Endothelial cell of umbilical vein (primary cell): ENCODE results near the gene NTRK2. TPM values are rescaled to one million over a fixed set of nuclear protein-coding genes. Genes with fewer than 3 reads are reported as not detected.

Experiments
- BruUV-seq: library from RNA; stranded (reverse); fragments of 400-500 nt; replicated peaks from 2 replicates; lab custom pipeline; 2021; lab: Mats Ljungman, UMichigan
- CTCF ChIA-PET: fragments of 300-600, 350-600 bp; sonication (Branson Sonifier 250); formaldehyde crosslinking; loops from one replicate; lab custom pipeline; 2021; ENCODE audit warnings: antibody characterized with exemption, inconsistent platforms; lab: Charles Lee
- POLR2A ChIA-PET: fragments of 300-600, 350-600 bp; sonication (Branson Sonifier 250); formaldehyde crosslinking; loops from one replicate; lab custom pipeline; 2021; ENCODE audit warnings: antibody characterized with exemption, inconsistent platforms; lab: Charles Lee
- DNase-seq: peaks from one replicate; pipeline ENCODE4 v3.0.0-alpha.2; 2011; ENCODE audit warnings: low read depth, low spot score
- FAIRE-seq: peaks from 2 replicates; lab custom pipeline; 2011; peaks lifted over from hg19 to GRCh38; lab: Jason Lieb, UNC
- H2AFZ ChIP-seq: 2 replicates; pipeline ENCODE4 v1.6.0; 2012; ENCODE audit warnings: low read depth, low read length, control low read depth, inconsistent platforms
- H3K27ac ChIP-seq: 2 replicates; pipeline ENCODE4 v1.5.1; 2011; ENCODE audit warnings: low read depth, mild to moderate bottlenecking, control low read depth, low read length, moderate library complexity; ENCODE audit not compliant: insufficient read depth
- H3K27me3 ChIP-seq, 2 experiments: 2 replicates each; pipeline versions ENCODE4 v1.6.0 to v1.6.1; 2011; ENCODE audit warnings: low read length in 2 of 2, mixed read lengths in 1 of 2; ENCODE audit not compliant: control insufficient read depth in 2 of 2, insufficient read depth in 2 of 2
- H3K36me3 ChIP-seq, 2 experiments: 2 replicates in 1 of 2; 3 replicates in 1 of 2; pipeline ENCODE4 v1.5.1; 2011; ENCODE audit warnings: low read length in 2 of 2, mild to moderate bottlenecking in 1 of 2, moderate library complexity in 1 of 2; ENCODE audit not compliant: control insufficient read depth in 2 of 2, insufficient read depth in 2 of 2; ENCODE audit errors: extremely low read depth in 1 of 2
- H3K4me1 ChIP-seq: 3 replicates; pipeline ENCODE4 v1.5.1; 2011; ENCODE audit warnings: mild to moderate bottlenecking, low read length; ENCODE audit not compliant: control insufficient read depth, insufficient read depth; ENCODE audit errors: extremely low read depth
- H3K4me2 ChIP-seq: 2 replicates; pipeline ENCODE4 v1.6.1; 2011; ENCODE audit warnings: low read length, control low read depth, mixed read lengths; ENCODE audit not compliant: insufficient read depth
- H3K4me3 ChIP-seq, 3 experiments: fragments of 200-600 bp in 1 of 3; sonication (generic), shearing (Covaris generic) in 1 of 3; replicated peaks in 1 of 3; 2 replicates each; pipeline ENCODE4 v1.5.1; 2011 to 2016; ENCODE audit warnings: control low read depth in 3 of 3, low read length in 3 of 3, mild to moderate bottlenecking in 2 of 3, inconsistent platforms in 1 of 3, low read depth in 1 of 3, moderate library complexity in 1 of 3; ENCODE audit not compliant: insufficient read depth in 1 of 3
- H3K79me2 ChIP-seq: 2 replicates; pipeline ENCODE4 v1.6.0; 2012; ENCODE audit warnings: low read length, inconsistent platforms; ENCODE audit not compliant: control insufficient read depth, insufficient read depth
- H3K9ac ChIP-seq: replicated peaks from 2 replicates; pipeline ENCODE3; 2011; ENCODE audit warnings: low read length, control low read depth; ENCODE audit not compliant: insufficient read depth; ENCODE audit errors: extremely low read depth
- H3K9me1 ChIP-seq: replicated peaks from 3 replicates; pipeline ENCODE4 v1.6.0; 2011; ENCODE audit warnings: mild to moderate bottlenecking, low read length; ENCODE audit not compliant: control insufficient read depth, insufficient read depth; ENCODE audit errors: extremely low read depth
- H3K9me3 ChIP-seq: replicated peaks from 2 replicates; pipeline ENCODE4 v1.5.1; 2012; ENCODE audit warnings: low read length, inconsistent platforms; ENCODE audit not compliant: control insufficient read depth, insufficient read depth
- H4K20me1 ChIP-seq: replicated peaks from 2 replicates; pipeline ENCODE3; 2011; ENCODE audit warnings: mild to moderate bottlenecking, low read length; ENCODE audit not compliant: control insufficient read depth, insufficient read depth; ENCODE audit errors: extremely low read depth
- CTCF ChIP-seq, 2 donors: IDR thresholded peaks; 1 replicate in 1 of 2; 2 replicates in 1 of 2; pipeline ENCODE4 v1.5.1; 2011; ENCODE audit warnings: low read length in 2 of 2, mild to moderate bottlenecking in 2 of 2, moderate library complexity in 2 of 2, control low read depth in 1 of 2, inconsistent platforms in 1 of 2, low read depth in 1 of 2; ENCODE audit not compliant: insufficient read depth in 1 of 2; ENCODE audit errors: extremely low read depth in 1 of 2
- EZH2 ChIP-seq: IDR thresholded peaks from 2 replicates; pipeline ENCODE4 v1.6.1; 2012; ENCODE audit warnings: borderline replicate concordance, low read depth, mild to moderate bottlenecking, moderate library complexity, low read length, inconsistent platforms; ENCODE audit not compliant: severe bottlenecking
- FOS ChIP-seq: IDR thresholded peaks from 2 replicates; pipeline ENCODE4 v1.6.1; 2011; ENCODE audit warnings: mild to moderate bottlenecking, low read length, moderate library complexity, borderline replicate concordance; ENCODE audit not compliant: insufficient read depth
- GATA2 ChIP-seq: IDR thresholded peaks from 2 replicates; pipeline ENCODE4 v1.7.0; 2011; ENCODE audit warnings: low read depth, mild to moderate bottlenecking, moderate library complexity, mixed read lengths, low read length; ENCODE audit not compliant: insufficient read length, insufficient read depth
- JUN ChIP-seq: IDR thresholded peaks from 2 replicates; pipeline ENCODE4 v1.6.1; 2011; ENCODE audit warnings: borderline replicate concordance, low read depth; ENCODE audit not compliant: insufficient read length, insufficient read depth
- MAX ChIP-seq: IDR thresholded peaks from 2 replicates; pipeline ENCODE4 v1.6.1; 2011; ENCODE audit not compliant: insufficient read depth, insufficient read length
- MYC ChIP-seq: IDR thresholded peaks from one replicate; pipeline ENCODE4 v1.6.1; 2011; ENCODE audit warnings: mild to moderate bottlenecking, low read depth, low read length
- POLR2A ChIP-seq: IDR thresholded peaks from 2 replicates; pipeline ENCODE4 v1.6.1; 2012; ENCODE audit warnings: low read depth, mild to moderate bottlenecking, control low read depth, low read length
- POLR2AphosphoS5 ChIP-seq: IDR thresholded peaks from 2 replicates; pipeline ENCODE4 v1.6.1; 2012; ENCODE audit warnings: low read depth, mild to moderate bottlenecking, control low read depth, low read length, moderate library complexity; ENCODE audit not compliant: insufficient read depth
- dilution Hi-C: fragments of 300-500 bp; cut with MboI; formaldehyde crosslinking; loops from one replicate; pipeline ENCODE4 v1.15.0; 2019; ENCODE audit warnings: low sequenced_read_pairs; ENCODE audit not compliant: extremely low pct_ligation_motif_present
- intact Hi-C: fragments of 100-400 bp; cut with micrococcal nuclease; formaldehyde crosslinking; loops from one replicate; pipeline ENCODE4 v1.10.0; 2022
- polyA plus RNA-seq, 4 experiments: library from polyadenylated mRNA; depleted of rRNA in 3 of 4; stranded (reverse) in 3 of 4; unstranded in 1 of 4; fragments of >200 nt; gene quantifications; 2 replicates each; pipeline versions ENCODE4 v1.2.1 to v1.2.3, GENCODE V29; 2011 to 2012; ENCODE audit warnings: missing spikeins in 1 of 4
- total RNA-seq: library from RNA; stranded (reverse); gene quantifications from 2 replicates; pipeline ENCODE4 v1.2.3, GENCODE V29; 2021

NTRK2 gene
- total and polyA plus RNA-seq, 2 donors (not counting 3 experiments of a cell fraction or from before 2014, with no cell fraction given), result 0.01 to 0.13 TPM

GRCh38 chr9:84659313-84659712 lies 10.2 kb upstream of the NTRK2 start:
- BruUV-seq, result no TSS peak
- no peaks in the 10 kb centered on the region for H3K4me1 ChIP-seq
- POLR2A ChIA-PET, result no interaction called here
- no peak overlapping the region for H3K27ac ChIP-seq
- dilution Hi-C loops (no loop called here), intact Hi-C loops (no loop called here)
- H3K27me3 ChIP-seq, result no peaks in the 10 kb centered on the region
- H3K9me1 ChIP-seq, result no peaks in the 10 kb centered on the region
- no peak overlapping the region for H3K9ac ChIP-seq
- H3K79me2 ChIP-seq, result no peaks in the 10 kb centered on the region
- H3K4me3 ChIP-seq, result no peak overlapping the region
- no peak overlapping the region for H3K4me2 ChIP-seq
- H2AFZ ChIP-seq, result no peak overlapping the region
- H3K36me3 ChIP-seq, result no peaks in the 10 kb centered on the region
- CTCF ChIA-PET, result no interaction called here
- no peaks in the 10 kb centered on the region for H3K9me3 ChIP-seq
- FAIRE-seq (no peak), DNase-seq (no peak)
- TF ChIP-seq MYC (no peak), POLR2A (no peak), FOS (no peak), POLR2AphosphoS5 (no peak), EZH2 (no peak), JUN (no peak), MAX (no peak), CTCF (IDR thresholded peaks at IDR 0.05; ENCODE audit: extremely low read depth in 1 of 2, insufficient read depth in 1 of 2, low read depth in 1 of 2, low read length in 2 of 2) (no peak), GATA2 (no peak)
- H4K20me1 ChIP-seq, result no peaks in the 10 kb centered on the region
